CD14-positive monocyte (primary cell): Measurements from ENCODE around the gene PHLDA1. TPM values are rescaled to one million over a fixed set of nuclear protein-coding genes. Genes with fewer than 3 reads are reported as not detected.

Experiments used
- DNase-seq, 3 donors: peaks; one replicate each; pipeline ENCODE4 v3.0.0-alpha.2; 2011 to 2022
- H2AFZ ChIP-seq: 2 replicates; pipeline ENCODE4 v1.6.0; 2012; ENCODE audit warnings: mild to moderate bottlenecking, low read depth, low read length, inconsistent platforms; ENCODE audit not compliant: insufficient read depth, poor library complexity, severe bottlenecking
- H3K27ac ChIP-seq, 2 donors: 1 replicate in 1 of 2; 2 replicates in 1 of 2; pipeline ENCODE4 v1.5.1; 2012 to 2013; ENCODE audit warnings: low read length in 2 of 2, control low read depth in 1 of 2, inconsistent platforms in 1 of 2, low read depth in 1 of 2, mild to moderate bottlenecking in 1 of 2
- H3K27me3 ChIP-seq, 2 donors: one replicate each; pipeline versions ENCODE4 v1.6.0 to v1.6.1; 2011 to 2013; ENCODE audit warnings: low read length in 2 of 2; ENCODE audit not compliant: control insufficient read depth in 2 of 2, insufficient read depth in 2 of 2
- H3K36me3 ChIP-seq, 2 donors: replicated peaks in 1 of 2; 1 replicate in 1 of 2; 2 replicates in 1 of 2; pipeline versions ENCODE4 v1.5.1 to v1.6.1; 2012 to 2013; ENCODE audit warnings: low read length in 2 of 2, control low read depth in 1 of 2, inconsistent platforms in 1 of 2, mild to moderate bottlenecking in 1 of 2; ENCODE audit not compliant: insufficient read depth in 2 of 2, control insufficient read depth in 1 of 2
- H3K4me1 ChIP-seq, 2 donors: 1 replicate in 1 of 2; 2 replicates in 1 of 2; pipeline versions ENCODE4 v1.5.1 to v1.6.1; 2012 to 2013; ENCODE audit warnings: low read length in 2 of 2, control low read depth in 1 of 2, inconsistent platforms in 1 of 2, mild to moderate bottlenecking in 1 of 2, moderate library complexity in 1 of 2; ENCODE audit not compliant: insufficient read depth in 2 of 2, control insufficient read depth in 1 of 2
- H3K4me2 ChIP-seq: replicated peaks from 2 replicates; pipeline ENCODE3; 2012; ENCODE audit warnings: low read length, moderate library complexity, mild to moderate bottlenecking; ENCODE audit not compliant: poor library complexity, severe bottlenecking; ENCODE audit errors: extremely low read depth
- H3K4me3 ChIP-seq, 3 experiments: fragments of 200-600 bp in 1 of 3; sonication (generic) in 1 of 3; replicated peaks in 1 of 3; 1 replicate in 2 of 3; 2 replicates in 1 of 3; pipeline ENCODE4 v1.5.1; 2011 to 2013; ENCODE audit warnings: low read length in 3 of 3, mild to moderate bottlenecking in 3 of 3, control low read depth in 2 of 3, low read depth in 2 of 3, inconsistent platforms in 1 of 3, moderate library complexity in 1 of 3
- H3K79me2 ChIP-seq: 2 replicates; pipeline ENCODE4 v1.6.0; 2012; ENCODE audit warnings: mild to moderate bottlenecking, control low read depth, inconsistent platforms, low read length, moderate library complexity; ENCODE audit not compliant: insufficient read depth
- H3K9ac ChIP-seq: 2 replicates; pipeline ENCODE4 v1.6.0; 2017; ENCODE audit warnings: low read length, mild to moderate bottlenecking; ENCODE audit not compliant: insufficient read depth, poor library complexity, severe bottlenecking
- H3K9me3 ChIP-seq, 2 donors: replicated peaks in 1 of 2; 1 replicate in 1 of 2; 2 replicates in 1 of 2; pipeline versions ENCODE4 v1.5.1 to v1.6.1; 2012 to 2013; ENCODE audit warnings: low read length in 2 of 2, control low read depth in 1 of 2; ENCODE audit not compliant: control insufficient read depth in 1 of 2, insufficient read depth in 1 of 2
- H4K20me1 ChIP-seq: 2 replicates; pipeline ENCODE4 v1.6.0; 2012; ENCODE audit warnings: mild to moderate bottlenecking, low read length, control low read depth, moderate library complexity; ENCODE audit not compliant: insufficient read depth
- H3K27ac Mint-ChIP-seq, 7 donors: one replicate each; pipeline ENCODE4 v1.8.0; 2020; ENCODE audit warnings: mild to moderate bottlenecking in 7 of 7, mixed read lengths in 7 of 7, moderate library complexity in 6 of 7, inconsistent platforms in 2 of 7
- H3K27me3 Mint-ChIP-seq, 3 donors: one replicate each; pipeline ENCODE4 v1.8.0; 2021 to 2022; ENCODE audit warnings: low read depth in 3 of 3, mild to moderate bottlenecking in 3 of 3, mixed read lengths in 3 of 3, moderate library complexity in 3 of 3, inconsistent platforms in 1 of 3
- H3K36me3 Mint-ChIP-seq, 2 donors: one replicate each; pipeline ENCODE4 v1.8.0; 2020; ENCODE audit warnings: mixed read lengths in 2 of 2, inconsistent platforms in 1 of 2, mild to moderate bottlenecking in 1 of 2
- H3K4me1 Mint-ChIP-seq: one replicate; pipeline ENCODE4 v1.8.0; 2020; ENCODE audit warnings: mild to moderate bottlenecking, mixed read lengths
- H3K4me3 Mint-ChIP-seq, 2 donors: one replicate each; pipeline ENCODE4 v1.8.0; 2020; ENCODE audit warnings: mild to moderate bottlenecking in 2 of 2, mixed read lengths in 2 of 2, moderate library complexity in 1 of 2
- H3K9me3 Mint-ChIP-seq, 7 donors: one replicate each; pipeline ENCODE4 v1.8.0; 2020 to 2022; ENCODE audit warnings: mixed read lengths in 7 of 7, mild to moderate bottlenecking in 6 of 7, moderate library complexity in 6 of 7, inconsistent platforms in 2 of 7
- WGBS: methylation state at CpG from one replicate; pipeline ENCODE4 v1.1.5; 2013; ENCODE audit warnings: missing lambda C conversion rate; ENCODE audit not compliant: insufficient coverage; 5-methylcytosine and 5-hydroxymethylcytosine counted together
- intact Hi-C, 2 donors: fragments of 100-400 bp; cut with micrococcal nuclease; formaldehyde crosslinking; loops; one replicate each; pipeline versions ENCODE4 v1.15.0 to v1.15.1; 2023
- polyA plus RNA-seq, 3 donors: library from polyadenylated mRNA; depleted of rRNA in 1 of 3; unstranded in 2 of 3; stranded (reverse) in 1 of 3; fragments of 300-500 nt in 2 of 3; fragments of >200 nt in 1 of 3; fragmentation: Illumina TruSeq in 2 of 3; gene quantifications; 1 replicate in 2 of 3; 2 replicates in 1 of 3; pipeline ENCODE4 v1.2.3, GENCODE V29; 2012 to 2021
- TF ChIP-seq, protein P1 (sequence below): fragments of 200-600 bp; IDR thresholded peaks from one replicate; pipeline ENCODE4 v1.8.0; 2022; ENCODE audit warnings: antibody characterized with exemption, mild to moderate bottlenecking

PHLDA1 gene
- polyA plus RNA-seq, 3 donors = 1.1 to 5.8 (median 1.6) TPM

GRCh38 chr12:75976113-75976512 lies 55.5 kb downstream of the PHLDA1 start:
- H3K27ac ChIP-seq = peak overlapping the region in 1 of 2 donors; percentile 95
- no peak for DNase-seq
- H4K20me1 ChIP-seq = no peaks in the 10 kb centered on the region
- H3K9ac ChIP-seq = peak overlapping the region; percentile 5
- no peak overlapping the region for H2AFZ ChIP-seq
- WGBS = no CpG with 5 or more reads among the region's 3 CpGs
- H3K4me3 Mint-ChIP-seq = no peak overlapping the region
- H3K4me1 ChIP-seq = peaks cover 52 to 53% of the 10 kb centered on the region in 2 donors
- H3K9me3 ChIP-seq = no peaks in the 10 kb centered on the region
- no peak overlapping the region for H3K4me2 ChIP-seq
- TF ChIP-seq, protein P1, sequence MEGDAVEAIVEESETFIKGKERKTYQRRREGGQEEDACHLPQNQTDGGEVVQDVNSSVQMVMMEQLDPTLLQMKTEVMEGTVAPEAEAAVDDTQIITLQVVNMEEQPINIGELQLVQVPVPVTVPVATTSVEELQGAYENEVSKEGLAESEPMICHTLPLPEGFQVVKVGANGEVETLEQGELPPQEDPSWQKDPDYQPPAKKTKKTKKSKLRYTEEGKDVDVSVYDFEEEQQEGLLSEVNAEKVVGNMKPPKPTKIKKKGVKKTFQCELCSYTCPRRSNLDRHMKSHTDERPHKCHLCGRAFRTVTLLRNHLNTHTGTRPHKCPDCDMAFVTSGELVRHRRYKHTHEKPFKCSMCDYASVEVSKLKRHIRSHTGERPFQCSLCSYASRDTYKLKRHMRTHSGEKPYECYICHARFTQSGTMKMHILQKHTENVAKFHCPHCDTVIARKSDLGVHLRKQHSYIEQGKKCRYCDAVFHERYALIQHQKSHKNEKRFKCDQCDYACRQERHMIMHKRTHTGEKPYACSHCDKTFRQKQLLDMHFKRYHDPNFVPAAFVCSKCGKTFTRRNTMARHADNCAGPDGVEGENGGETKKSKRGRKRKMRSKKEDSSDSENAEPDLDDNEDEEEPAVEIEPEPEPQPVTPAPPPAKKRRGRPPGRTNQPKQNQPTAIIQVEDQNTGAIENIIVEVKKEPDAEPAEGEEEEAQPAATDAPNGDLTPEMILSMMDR = no peak
- H3K27me3 Mint-ChIP-seq = peaks cover 0 to 6% (median 1%) of the 10 kb centered on the region in 3 donors
- peak overlapping the region; percentile 83 to 100 (median 92) for H3K27ac Mint-ChIP-seq
- no peaks in the 10 kb centered on the region for H3K79me2 ChIP-seq
- no peaks in the 10 kb centered on the region for H3K27me3 ChIP-seq
- H3K4me1 Mint-ChIP-seq = peaks cover 58% of the 10 kb centered on the region
- intact Hi-C loops = loop anchor here (5.0 to 10.0 kb wide), 3 partner anchors 34 to 49 kb away; no protein-coding TSS in a partner anchor
- peaks cover 0 to 3% (median 0%) of the 10 kb centered on the region in 7 donors for H3K9me3 Mint-ChIP-seq
- H3K36me3 Mint-ChIP-seq = peaks cover 0 to 12% of the 10 kb centered on the region in 2 donors
- H3K4me3 ChIP-seq = no peak overlapping the region
- H3K36me3 ChIP-seq = no peaks in the 10 kb centered on the region

DNA sequence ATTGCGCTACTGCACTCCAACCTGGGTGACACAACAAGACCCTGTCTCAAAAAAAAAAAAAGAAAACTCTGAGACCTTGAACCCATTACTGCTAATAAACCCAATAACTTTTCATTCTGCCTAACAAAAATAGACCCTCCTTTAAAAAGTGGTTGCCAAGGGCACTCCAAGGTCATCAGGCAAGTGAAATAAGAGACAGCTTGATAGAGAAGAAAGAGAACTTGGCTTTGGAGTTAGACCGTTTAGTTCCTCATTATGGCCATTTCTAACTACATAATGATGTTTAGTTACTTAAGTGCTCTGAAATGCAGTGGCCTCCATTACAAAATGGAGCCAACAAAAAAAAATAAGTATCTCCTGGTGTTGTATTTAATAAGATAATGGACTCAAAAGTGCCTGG lies 55.9 kb downstream of the PHLDA1 start:
- peaks cover 0 to 6% (median 1%) of the 10 kb centered on the region in 3 donors for H3K27me3 Mint-ChIP-seq
- H3K27ac Mint-ChIP-seq = peak overlapping the region; percentile 83 to 100 (median 92)
- H3K9me3 Mint-ChIP-seq = peaks cover 0 to 3% (median 0%) of the 10 kb centered on the region in 7 donors
- H3K4me3 Mint-ChIP-seq = no peak overlapping the region
- TF ChIP-seq, protein P1 = no peak
- peak in 2 of 3 donors; percentile 52 to 73 for DNase-seq
- Histone ChIP-seq H3K27me3 (no peaks in the 10 kb centered on the region), H3K9ac (peak overlapping the region; percentile 5), H3K4me2 (no peak overlapping the region), H3K79me2 (no peaks in the 10 kb centered on the region), H4K20me1 (no peaks in the 10 kb centered on the region), H3K4me1 (peaks cover 52 to 53% of the 10 kb centered on the region in 2 donors), H2AFZ (no peak overlapping the region), H3K27ac (peak overlapping the region; percentile 26 to 95), H3K36me3 (no peaks in the 10 kb centered on the region), H3K9me3 (no peaks in the 10 kb centered on the region), H3K4me3 (no peak overlapping the region)
- 100% methylated on average over 1 of the region's 2 CpGs for WGBS
- peaks cover 55% of the 10 kb centered on the region for H3K4me1 Mint-ChIP-seq
- intact Hi-C loops = loop anchor here (5.0 to 10.0 kb wide), 3 partner anchors 33 to 49 kb away; no protein-coding TSS in a partner anchor
- H3K36me3 Mint-ChIP-seq = peaks cover 0 to 12% of the 10 kb centered on the region in 2 donors

Other genes with a start within 250 kb of the PHLDA1 start
- gene NAP1L1, start 52.9 kb upstream of the PHLDA1 start, polyA plus RNA-seq = 100 to 1,000 TPM in 2 of 3 donors, 10 to 100 TPM in 1; 98.3 to 164 (median 111) TPM